Measurements from ENCODE around the gene TP53BP2.

DNA sequence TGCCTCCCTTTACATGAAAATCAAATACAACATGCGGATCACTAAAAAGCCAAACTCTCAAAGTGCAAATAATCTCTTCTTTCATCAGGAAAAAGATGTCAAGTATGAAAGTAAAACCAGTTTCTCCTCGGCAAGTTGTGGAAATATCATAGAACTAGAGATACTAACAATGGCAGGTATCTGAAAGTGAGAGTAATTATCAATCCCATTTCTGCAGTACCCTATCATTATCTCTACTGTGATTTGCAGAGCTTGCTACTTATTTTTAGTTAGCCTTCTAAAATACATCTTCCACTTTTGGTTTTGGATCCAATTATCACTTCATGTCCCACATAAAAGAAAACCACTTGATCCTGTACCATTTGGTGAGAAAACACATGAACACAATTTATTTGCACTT is 3.0 kb downstream of the TP53BP2 start:
- TF ChIP-seq GATA2 (IDR thresholded peaks at IDR 0.05; ENCODE audit: insufficient read depth, insufficient read length, low read depth, low read length) (no peak), CTCF (IDR thresholded peaks at IDR 0.05; ENCODE audit: extremely low read depth in 1 of 2, insufficient read depth in 1 of 2, low read depth in 1 of 2, low read length in 2 of 2) (no peak), JUN (IDR thresholded peaks at IDR 0.05; ENCODE audit: borderline replicate concordance, insufficient read depth, insufficient read length, low read depth) (no peak)
- TF ChIP-seq, protein P1, sequence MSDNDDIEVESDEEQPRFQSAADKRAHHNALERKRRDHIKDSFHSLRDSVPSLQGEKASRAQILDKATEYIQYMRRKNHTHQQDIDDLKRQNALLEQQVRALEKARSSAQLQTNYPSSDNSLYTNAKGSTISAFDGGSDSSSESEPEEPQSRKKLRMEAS (IDR thresholded peaks at IDR 0.05; ENCODE audit: insufficient read depth, insufficient read length), result no peak
